GM19239 (cell line): Measurements from ENCODE around the gene FERMT1.
"Not testable (repeated sequence)": the region's sequence is repeated elsewhere in the genome, so short reads cannot be mapped to it uniquely, and the experiment has no call there.

Source experiments
- DNase-seq: peaks from one replicate; pipeline ENCODE4 v3.0.0; 2011; ENCODE audit warnings: low spot score; ENCODE audit not compliant: insufficient read length
- FAIRE-seq: peaks from 2 replicates; lab custom pipeline; 2011; peaks lifted over from hg19 to GRCh38; lab: Jason Lieb, UNC

Gene FERMT1

DNA sequence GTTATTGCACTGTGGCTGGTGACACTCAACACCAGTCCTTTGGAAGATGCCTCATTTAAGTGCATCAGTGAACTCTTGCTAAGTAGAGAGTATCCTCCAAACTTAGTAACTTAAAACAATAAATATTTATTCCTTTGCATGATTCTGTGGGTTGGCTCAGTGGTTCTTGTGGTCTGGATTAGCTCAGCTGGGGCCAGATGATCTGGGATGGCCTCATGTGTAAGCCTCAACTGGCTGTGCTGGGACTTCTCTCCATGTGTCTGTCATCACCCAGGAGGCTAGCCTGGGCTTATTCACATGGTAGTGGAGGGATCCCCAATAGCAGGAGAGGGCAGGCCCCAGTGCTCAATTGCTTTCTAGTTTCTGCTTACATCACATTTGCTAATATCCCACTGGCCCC, 77.3 kb downstream of the FERMT1 start:
- DNase-seq (no peak), FAIRE-seq (no peak)

- no peak for DNase-seq
- peak; percentile 31 for FAIRE-seq
These were observed 78.7 kb downstream of the FERMT1 start for GRCh38 chr20:6044115-6044514.

- FAIRE-seq, result no peak
- no peak for DNase-seq
These were observed 81.0 kb downstream of the FERMT1 start for GRCh38 chr20:6041808-6042265.

- no peak for FAIRE-seq
These were observed 81.6 kb downstream of the FERMT1 start for GRCh38 chr20:6040958-6041807.

DNA sequence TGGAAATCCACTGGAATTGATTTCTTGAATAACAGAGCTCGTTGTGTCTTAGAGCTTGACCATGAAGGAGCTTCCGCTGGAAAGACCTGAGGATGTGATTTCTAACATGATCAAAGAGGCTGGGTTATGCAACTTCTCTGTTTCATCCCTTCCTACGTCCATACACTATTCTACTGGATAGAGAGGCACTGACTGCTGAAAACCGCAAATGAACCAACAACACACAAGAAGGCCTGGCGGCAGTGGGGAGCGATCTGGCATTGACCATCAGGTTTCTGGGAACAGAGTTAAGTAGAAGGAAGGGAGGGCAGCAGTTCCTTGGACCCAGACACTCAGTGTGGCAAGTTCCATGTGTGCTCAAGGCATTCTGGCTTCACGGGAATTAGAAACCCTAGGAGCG, 82.3 kb downstream of the FERMT1 start:
- no peak for DNase-seq
- no peak for FAIRE-seq

More at GRCh38 chr20:6040958-6041807, 81.6 kb downstream of the FERMT1 start:
- no peak for DNase-seq

DNA sequence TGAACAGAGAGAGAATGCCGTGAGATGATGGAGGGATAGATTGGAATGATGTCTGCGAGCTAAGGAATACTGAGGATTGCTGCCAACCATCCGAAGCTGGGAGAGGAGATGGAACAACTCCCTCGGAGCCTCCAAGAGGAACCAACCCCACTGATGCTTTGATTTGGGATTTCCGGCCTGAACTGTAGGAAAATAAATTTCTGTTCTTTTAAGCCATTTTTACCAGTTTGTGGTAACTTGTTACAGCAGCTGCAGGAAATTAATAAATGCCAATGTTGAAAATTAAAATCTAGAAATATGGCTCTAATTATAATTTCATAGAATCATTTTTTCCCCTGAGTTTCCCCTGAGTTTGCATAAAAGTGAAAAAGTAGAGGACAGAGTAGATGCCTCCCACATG, 83.1 kb downstream of the FERMT1 start:
- DNase-seq, result no peak
- no peak for FAIRE-seq

DNA sequence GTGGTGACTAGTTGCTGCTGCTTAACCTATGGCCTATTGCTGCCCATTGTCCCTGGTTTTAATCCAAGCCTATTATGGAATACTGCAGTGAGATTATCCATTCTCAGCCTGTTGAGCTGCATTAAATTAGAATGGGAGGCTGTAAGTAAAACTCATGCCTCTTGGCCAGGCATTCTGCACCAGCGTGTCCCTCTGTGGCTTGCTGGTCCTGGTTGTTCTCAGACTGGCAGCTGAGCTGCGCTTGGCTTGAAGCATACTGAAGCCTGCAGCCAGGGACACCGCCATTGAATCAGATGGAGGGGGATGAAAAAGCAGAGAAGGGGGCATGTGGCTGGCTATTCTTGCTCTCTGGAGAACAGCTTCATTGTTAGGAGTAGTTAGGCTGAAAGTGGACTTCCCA, 84.6 kb downstream of the FERMT1 start:
- FAIRE-seq (no peak), DNase-seq (no peak)

- FAIRE-seq, result no peak
These were observed 85.7 kb downstream of the FERMT1 start for GRCh38 chr20:6037082-6037481.

DNA sequence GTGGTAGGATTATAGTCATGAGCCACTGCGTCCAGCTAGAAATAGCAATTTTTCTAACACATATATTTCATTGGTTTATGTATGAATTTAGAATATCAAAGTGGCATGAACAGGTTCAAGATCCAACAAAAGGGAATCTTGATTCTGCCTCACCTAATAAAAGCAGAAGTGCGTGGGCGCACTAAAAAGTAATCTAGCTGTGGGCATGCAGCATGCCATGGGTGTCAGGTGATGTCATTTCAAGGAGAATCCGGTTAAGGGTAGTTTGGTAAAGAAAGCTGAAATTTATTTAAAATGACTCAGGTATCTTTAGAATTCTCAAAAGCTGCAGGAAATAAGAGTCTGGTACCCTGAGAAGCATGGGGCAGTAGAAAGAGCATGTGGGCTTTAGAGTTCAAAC, 86.6 kb downstream of the FERMT1 start:
- FAIRE-seq, result no peak
- DNase-seq, result no peak

More at GRCh38 chr20:6037082-6037481, 85.7 kb downstream of the FERMT1 start:
- DNase-seq, result no peak

GRCh38 chr20:6034134-6034969, 88.5 kb downstream of the FERMT1 start:
- no peak for DNase-seq
- no peak for FAIRE-seq

DNA sequence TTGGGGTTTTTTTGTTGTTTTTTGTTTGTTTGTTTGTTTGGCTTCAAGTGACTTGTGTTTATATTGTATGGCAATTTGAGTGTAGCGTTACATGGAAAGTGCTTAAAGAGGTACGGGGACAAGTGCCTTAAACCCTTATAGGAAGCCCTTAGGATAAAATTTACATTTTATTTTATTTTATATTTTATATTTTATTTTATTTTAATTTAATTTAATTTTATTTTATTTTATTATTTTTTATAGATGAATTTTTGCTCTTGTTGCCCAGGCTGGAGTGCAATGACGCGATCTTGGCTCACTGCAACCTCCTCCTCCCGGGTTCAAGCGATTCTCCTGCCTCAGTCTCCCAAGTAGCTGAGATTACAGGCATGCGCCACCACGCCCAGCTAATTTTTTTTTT, 89.9 kb downstream of the FERMT1 start:
- FAIRE-seq, result not testable (repeated sequence)

DNA sequence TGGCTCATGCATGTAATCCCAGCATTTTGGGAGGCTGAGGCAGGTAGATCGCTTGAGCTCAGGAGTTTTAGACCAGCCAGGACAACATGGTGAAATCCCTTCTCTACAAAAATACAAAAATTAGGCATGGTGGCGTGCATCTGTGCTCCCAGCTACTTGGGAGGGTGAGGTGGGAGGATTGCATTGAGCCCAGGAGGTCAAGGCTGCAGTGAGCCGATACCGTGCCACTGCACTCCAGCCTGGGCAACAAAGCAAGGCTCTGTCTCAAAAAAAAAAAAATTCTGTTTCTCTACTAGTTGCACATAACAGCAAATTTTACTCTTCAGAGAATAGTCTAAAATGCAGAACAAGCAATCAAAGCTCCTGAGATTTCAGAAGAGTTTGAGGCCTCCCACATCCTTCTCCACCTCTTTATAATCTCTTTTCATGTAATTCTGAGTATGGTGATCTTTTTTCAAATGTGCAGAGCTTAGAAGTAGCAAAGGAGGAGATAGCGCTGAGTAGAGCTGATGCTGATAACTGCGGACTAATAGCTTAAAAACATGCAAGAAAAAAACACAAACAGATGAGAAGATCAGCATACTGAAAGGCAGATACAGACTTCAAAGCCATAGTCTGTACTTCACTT, 92.3 kb downstream of the FERMT1 start:
- no peak for FAIRE-seq
- no peak for DNase-seq

More for the DNA sequence above, 89.9 kb downstream of the FERMT1 start:
- not testable (repeated sequence) for DNase-seq

GRCh38 chr20:6029538-6029937, 93.3 kb downstream of the FERMT1 start:
- FAIRE-seq (no peak), DNase-seq (no peak)

DNA sequence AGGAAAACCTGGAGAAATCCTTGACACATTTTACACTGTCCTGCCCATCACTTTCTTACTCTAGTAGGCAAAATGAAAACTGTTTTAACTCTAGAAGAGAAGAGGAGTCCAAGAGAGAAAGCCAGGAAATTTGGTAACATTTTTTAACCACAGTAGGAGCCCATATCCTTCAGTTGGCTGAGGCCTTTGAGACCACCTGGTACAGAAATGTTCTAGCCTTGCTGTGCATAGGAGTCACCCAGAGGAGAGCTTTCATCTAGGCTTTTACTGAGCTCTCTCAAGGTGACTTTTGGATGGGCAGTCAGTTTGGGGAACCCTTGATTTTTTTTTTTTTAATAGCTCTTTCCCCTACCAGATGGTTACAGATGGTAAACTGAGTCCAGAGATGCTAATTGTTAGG, 94.0 kb downstream of the FERMT1 start:
- peak; percentile 48 for FAIRE-seq
- DNase-seq, result no peak

GRCh38 chr20:6026051-6026450, 96.8 kb downstream of the FERMT1 start:
- DNase-seq (no peak), FAIRE-seq (no peak)
